D341Med (cell line): ENCODE data around the gene OGFOD3.
A peak's percentile ranks its signal among the peaks of the same experiment; 100 is the strongest.
"Not testable (repeated sequence)": the region's sequence is repeated elsewhere in the genome, so short reads cannot be mapped to it uniquely, and the experiment has no call there.

Experiments
- DNase-seq: peaks from one replicate; pipeline ENCODE4 v3.0.0; 2012; ENCODE audit warnings: low spot score

Gene OGFOD3

DNA sequence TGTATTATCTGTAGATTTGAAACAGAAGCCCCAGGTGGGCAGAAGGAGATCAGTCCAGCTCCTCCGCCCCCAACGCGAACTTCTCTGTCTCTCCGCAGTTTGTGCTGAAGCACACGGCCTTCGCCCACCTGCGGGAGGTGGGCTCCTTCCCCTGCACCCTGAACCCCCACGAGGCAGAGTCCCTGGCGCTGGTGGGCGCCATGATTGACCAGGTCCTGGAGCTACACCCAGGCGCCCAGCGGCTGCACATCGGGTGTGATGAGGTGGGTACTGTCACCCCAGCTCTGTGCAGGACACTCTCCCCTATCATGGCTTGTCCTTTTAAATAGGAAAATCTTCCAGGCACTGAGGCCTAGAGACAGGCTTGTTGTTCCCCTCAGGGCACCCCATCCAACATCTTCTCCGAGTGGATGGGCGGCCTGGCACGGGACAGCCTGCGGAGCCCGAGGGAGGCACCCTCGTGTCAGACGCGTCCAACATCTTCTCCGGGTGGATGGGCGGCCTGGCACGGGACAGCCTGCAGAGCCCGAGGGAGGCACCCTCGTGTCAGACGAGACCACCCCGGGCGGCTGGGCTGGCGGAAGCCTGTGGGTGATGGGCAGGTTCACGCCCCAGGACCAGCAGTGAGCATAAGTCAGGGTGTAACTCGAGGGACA lies 15.3 kb upstream of the OGFOD3 start:
- peak; percentile 41 for DNase-seq

DNA sequence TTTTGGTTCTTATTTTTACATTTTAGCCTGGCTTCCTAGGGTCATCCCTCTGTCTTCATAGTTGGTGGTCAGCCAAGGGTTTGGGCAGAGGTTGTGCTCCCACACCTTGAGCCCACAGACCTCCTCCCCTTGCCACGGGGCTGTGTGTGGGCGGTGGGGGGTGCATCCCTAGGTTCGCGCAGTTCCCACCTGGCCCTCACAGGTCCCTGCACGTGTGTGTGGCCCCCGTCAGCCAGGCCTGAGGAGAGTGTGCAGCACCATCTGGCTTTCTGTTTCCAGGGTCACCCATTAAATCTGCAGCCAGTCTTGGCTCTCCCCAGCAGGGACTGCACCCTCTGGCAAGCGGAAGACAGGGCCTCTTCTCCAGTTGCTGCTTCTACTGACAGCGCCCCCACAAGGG lies 13.6 kb upstream of the OGFOD3 start:
- peak; percentile 34 for DNase-seq

DNA sequence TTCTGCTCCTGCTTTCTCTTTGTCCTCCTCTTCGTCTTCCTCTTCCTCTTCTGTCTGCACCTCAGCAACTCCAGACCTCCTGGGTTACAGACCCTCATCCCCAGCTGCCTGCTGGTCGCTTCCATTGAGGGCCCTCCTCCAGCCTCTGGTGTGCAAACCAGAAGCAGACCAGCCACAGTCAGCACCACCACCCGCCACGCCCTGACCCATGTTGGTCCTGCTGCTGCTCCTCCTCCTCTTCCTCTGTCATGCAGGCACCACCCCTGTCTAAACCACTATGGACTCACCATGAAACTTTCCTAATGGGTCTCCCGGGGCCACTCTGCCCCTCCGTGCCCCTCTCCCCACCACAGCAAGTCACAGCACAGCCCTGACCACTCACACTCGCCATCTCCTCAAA lies 11.4 kb upstream of the OGFOD3 start:
- no peak for DNase-seq

DNA sequence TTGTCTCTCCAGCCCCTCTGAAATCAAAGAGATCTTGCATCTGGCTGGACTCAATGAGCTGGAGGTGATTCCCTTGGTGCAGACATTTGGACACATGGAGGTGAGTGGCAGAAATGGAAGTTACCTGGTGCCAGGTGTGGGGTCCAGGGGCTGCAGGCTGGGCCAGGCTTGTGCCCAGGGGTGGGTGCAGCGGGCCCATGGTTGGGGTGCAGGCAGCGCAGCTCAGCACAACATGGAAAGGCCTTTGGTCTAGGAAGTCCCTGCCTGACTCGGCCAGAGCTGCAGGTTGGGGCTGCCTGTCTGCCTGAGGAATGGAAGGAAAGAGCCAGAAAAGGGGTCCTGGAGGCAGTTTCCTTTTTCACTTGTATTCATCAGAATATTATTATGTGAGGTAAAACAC lies 10.2 kb upstream of the OGFOD3 start:
- DNase-seq, result peak; percentile 36

DNA sequence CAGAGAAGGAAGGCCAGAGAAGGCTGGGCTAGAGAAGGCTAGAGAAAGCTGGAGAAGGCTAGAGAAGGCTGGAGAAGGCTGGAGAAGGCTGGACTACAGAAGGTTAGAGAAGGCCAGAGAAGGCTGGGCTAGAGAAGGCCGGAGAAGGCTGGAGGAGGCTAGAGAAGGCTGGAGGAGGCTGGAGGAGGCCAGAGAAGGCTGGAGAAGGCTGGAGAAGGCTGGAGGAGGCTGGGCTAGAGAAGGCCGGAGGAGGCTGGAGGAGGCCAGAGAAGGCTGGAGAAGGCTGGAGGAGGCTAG lies 6.4 kb upstream of the OGFOD3 start:
- no peak for DNase-seq

DNA sequence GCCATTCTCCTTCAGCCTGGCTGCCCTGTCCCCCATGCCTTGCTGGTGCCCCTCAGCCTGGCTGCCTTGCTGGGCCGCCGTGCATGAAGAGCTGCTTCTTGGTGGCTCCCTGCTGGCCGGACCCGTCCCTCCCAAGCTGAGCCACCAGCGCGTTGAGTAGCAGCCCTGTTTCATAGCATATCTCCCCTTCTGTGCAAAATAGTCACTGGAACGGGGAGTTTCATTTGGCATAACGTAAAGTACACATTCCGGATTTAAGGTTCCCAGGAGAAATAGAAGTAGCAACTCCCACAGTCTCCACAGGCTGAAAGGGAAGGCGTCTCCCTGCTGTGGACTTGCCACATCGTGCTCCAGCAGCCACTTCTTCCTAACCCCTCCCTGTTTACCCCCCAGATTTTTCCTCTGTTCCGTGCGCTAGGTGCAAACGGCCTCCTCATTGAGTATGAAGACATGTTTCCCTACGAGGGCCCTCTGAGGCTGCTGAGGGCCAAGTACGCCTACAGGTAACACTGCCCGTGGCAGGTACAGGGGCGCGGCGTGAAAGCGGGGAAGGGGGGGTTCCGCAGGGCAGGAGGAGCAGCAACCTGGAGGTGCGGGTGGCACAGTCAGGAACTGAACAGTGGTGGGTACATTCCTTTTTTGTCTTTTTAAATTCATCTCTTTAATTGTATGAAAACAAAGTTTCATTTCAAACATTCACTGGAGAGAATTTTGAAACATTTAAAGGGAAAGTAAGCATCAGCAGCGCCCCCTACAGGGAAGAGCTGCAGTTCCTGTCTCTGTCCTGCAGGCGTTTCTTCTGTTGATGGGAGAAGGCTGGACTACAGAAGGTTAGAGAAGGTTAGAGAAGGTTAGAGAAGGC lies 5.8 kb upstream of the OGFOD3 start:
- no peak for DNase-seq

DNA sequence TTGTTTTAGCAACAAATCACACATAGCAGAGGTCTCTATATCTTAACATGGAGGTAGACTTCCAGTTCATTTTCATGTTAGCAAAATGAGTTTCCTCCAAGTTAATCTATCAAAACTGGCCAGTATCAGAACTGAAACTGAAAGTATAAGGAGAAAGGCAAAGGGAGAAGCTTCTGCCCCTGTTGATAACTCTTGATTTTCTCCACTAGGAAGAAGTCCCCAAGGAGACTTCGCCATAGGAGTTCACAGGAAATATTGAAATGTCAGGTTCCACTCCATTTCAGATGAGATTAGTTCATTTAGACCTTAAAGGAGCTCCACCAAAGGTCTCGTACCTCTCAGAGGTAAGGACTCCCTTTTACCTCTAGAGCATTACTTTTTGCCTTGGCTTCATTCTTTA lies 1.2 kb upstream of the OGFOD3 start:
- no peak for DNase-seq

DNA sequence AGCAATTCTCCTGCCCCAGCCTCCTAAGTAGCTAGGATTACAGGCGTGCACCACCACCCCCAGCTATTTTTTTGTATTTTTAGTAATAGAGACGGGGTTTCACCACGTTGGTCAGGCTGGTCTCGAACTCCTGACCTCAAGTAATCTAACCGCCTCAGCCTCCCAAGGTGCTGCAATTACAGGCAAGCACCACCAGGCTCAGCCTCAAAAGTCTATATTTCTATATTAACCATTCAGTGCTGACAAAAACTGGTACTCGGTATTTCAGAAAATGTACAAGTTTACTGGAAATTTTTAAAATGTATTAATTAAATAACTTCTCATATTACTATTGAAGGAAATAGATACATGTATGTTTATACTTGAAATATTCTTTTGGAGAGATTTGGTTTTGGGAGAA lies 1.6 kb downstream of the OGFOD3 start:
- DNase-seq, result no peak

DNA sequence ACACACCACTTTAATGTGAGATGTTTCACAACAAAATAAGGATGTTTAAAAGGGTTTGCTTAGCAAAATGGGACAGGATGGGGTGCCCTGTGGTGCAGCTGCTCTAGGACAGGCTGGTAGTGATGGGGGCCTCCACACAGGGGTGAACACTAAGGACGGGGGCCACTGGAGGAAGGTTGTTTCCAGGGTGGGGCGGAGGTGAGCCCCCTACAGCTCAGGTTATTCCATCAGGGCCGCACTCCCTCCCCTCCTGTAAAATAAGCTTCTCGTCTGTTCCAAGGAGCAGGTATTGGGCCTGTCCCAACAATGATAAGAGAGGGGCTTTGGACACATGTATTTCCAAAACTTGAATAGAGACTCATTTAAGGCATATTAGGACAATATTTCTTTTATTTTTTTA lies 2.1 kb downstream of the OGFOD3 start:
- DNase-seq, result no peak

DNA sequence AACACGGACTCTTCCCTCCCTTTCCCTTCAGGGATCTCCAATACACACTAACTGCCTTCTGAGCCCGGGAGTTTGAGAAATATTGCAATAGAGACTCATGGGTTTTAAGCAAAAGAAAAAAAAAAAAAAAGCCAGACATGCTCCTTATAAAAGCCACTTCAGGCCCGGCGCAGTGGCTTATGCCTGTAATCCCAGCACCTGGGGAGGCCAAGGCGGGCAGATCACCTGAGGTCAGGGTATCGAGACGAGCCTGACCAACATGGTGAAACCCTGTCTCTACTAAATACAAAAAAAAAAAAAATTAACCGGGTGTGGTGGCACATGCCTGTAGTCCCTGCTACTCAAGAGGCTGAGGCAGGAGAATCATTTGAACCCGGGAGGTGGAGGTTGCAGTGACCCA lies 2.6 kb downstream of the OGFOD3 start:
- no peak for DNase-seq

DNA sequence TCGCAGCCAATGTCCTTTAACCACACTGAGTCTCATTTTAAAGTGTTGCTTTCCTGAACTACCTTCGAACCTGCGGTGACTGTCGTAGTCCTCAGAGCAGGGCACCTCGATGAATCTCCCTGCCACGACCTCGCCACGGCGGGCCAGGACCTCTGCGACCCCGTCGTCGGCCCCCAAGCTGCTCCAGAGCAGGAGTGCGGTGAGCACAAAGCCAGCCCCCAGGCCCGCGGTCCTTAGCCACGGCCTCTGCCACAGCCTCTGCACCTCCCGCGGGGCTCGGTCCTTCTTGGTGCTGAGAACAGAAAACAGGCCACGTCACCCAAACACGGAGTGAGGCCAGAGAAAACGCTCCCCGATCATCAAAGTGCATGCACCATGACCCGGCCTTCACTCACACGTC lies 3.0 kb downstream of the OGFOD3 start:
- no peak for DNase-seq

DNA sequence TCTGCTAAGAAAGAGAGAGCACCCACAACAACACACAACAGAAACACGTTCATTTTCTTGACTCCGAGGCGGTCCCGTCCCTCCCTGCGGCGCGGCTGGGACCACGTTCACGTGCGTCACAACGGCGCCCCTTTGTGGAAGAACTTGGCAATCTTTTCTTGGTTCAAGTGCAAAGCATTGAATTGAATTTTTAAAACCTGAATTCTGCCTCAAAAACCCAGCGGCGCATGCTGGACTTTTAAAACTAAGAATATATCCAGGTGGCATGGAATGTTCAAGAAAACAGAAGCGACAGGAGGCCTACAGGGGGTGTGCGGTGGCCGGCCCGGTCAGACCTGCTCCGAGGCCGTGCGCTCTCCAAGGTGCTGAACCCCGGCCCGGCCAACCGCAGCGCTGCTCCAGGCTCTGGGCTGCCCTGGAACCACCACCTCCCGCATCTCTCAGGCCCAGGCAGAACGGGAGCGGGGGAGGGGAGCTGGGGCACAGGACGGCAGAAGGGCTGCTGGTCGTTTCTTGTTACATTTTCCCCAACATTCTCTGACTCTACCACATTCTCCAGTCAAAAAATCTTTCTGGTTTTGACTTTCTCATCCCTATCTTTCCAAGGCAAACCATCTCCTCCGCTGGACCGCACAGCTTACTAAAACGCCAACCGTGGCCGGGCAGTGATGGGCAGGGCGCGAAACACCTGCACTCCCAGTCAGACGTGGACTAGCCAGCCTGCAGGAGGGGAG lies 3.7 kb downstream of the OGFOD3 start:
- peak; percentile 89 for DNase-seq

DNA sequence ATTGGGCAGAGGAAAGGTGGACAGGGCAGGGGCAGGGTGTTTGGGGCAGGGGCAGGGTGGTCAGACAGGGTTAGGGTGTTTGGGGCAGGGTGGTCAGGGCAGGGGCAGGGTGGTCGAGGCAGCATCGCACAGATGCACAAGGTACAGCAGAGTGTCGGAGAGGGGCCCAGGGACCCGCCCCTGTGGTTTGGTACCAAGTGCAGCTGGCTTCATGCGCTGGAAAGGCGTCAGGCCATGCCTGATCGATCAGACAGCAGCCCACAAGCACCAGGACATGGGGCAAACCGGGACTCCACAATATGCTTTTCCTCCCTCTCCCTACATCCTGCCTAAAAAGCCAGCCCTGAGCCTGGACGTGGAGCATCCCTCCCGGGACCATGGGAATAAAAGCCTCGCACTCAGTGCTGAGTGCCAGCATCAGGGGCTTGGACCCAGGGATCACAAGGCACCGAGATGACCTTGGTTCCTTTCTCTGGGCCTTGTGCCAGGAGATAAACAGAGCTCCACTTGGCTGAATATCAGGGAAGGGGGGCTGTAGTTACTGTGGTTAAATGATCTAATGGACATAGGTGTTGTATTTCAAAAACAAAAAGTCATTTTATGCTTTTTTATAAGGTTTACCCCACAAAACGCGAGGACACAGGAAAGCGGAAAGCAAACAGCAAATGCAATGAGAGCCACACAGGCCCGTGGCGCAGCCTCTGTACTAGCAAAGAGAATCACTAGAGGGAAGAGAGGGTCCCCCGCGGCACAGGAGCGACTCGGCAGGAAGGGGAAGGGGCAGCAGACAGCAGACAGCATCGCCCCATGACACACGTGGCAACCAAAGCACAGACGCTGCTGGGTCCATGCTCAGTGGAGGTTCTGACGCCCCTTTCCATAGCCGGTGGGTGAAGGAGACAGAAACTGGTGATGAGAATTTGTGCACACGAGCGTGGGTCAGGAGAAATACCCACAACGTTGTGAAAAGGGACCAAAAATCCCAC lies 5.6 kb downstream of the OGFOD3 start:
- DNase-seq, result no peak

DNA sequence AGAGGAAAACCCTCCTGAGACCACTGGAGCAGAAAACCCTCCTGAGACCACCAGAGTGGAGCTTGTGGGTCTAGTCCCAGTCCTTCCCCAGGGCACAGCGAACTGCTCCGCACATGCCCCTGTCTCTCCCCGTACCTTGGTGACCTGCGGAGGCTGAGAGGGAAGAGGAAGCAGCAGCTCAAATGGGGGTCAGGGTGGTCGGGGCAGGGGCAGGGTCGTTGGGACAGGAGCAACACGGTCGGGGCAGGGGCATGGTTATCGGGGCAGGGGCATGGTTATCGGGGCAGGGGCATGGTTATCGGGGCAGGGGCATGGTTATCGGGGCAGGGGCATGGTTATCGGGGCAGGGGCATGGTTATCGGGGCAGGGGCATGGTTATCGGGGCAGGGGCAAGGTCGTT lies 6.3 kb downstream of the OGFOD3 start:
- DNase-seq, result not testable (repeated sequence)

DNA sequence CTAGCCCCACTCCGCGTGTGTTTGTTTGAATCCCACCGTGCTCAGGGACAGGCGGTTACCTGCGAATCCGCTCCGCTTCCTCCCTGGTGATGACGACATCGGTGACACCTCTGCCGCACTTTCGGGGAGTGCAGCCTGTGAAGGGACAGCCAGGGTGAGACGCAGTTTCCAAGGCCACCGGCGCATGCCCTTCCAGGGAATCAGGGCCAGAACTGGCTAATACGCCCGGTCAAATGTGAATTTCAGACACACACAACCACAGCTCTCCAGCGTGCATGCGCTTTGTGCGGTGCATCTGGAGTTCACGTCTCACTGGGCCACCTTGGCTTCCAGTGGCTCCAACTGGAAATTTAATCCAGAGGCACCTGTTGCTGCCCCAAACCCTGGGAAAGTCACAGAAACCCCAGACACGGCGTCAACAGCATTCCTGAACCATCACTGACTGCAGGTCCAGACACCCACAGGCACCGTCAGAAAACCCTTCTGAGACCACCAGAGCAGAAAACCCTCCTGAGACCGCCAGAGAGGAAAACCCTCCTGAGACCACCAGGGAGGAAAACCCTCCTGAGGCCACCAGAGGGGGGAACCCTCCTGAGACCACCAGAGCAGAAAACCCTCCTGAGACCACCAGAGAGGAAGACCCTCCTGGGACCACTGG lies 6.9 kb downstream of the OGFOD3 start:
- DNase-seq, result no peak

DNA sequence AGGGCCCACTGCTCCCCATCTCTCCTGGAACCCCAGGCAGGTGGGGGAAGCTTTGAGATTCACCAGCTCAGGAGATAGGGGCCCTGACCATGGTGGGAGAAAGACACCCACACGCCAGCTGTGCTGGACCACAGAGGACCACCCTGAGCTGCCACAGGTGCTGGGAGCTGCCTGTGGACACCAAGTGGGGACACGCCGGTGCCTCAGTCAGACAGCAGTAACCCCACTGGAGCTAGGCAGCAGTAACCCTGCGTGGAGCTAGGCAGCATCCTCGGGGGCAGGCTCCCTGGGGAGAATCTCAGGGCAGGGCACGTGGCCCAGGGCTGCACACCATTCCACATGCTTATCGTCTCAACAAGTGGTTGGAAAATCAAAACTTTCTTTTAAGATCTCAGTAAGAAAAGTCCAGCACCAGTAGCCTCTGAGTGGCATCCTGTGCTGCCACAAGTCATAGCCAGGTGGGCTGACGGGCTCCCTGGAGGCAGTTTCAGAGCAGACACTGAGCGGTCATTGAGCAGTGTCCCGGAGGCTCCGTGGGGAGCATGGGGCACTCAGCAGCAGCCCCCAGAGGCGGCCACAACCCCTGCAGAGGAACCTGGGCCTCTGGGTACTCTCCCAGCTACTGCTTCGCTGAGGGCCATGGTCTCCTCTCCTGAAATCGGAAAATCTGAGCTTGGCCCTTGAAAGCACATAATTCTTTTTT lies 8.2 kb downstream of the OGFOD3 start:
- DNase-seq, result no peak

DNA sequence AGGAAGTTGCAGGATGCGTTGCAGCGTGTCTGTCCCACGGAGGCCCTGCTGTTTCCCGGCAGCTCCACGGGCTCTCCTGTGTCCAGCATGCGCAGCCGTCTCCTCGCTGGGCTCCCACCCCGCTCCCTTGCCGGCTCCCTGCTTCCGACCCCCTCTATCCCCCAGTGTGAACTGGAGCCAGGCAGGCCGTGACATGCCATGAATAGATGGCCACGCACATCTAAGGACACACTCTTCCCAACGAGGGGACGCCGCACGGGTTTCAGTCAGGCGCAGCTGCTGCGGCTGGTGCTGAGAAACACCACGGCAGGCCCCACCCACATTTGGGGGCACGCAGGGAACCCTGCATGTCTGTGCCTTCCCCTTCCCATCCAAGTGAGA lies 9.5 kb downstream of the OGFOD3 start:
- no peak for DNase-seq

DNA sequence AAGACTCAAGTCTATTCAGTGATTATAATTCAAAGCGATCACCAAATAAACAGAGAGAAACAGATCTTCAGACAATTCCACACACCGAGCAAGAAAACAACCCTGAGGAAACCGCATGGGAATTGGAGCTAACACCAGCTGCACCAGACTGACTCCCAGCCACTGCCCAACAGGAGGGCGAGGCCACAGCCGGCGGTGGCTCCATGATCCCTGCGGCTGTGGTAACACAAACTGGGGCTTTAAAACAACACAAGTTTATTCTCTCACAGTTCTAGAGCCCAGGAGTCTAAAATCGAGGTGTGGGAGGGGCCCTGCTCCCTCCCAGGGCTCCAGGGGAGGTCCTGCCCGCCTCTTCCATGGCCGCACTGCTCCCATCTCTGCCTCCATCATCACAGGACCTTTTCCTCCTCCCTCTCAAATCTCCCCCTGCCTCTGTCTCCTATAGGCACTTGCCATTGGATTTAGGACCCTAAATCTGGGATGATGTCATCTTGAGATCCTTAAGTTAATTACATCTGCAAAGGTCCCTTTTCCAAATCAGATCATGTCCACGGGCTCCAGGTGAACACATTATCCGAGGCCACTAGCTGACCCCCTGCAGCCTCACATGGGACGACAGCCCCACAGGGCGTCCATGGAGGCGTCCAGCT lies 10.0 kb downstream of the OGFOD3 start:
- DNase-seq, result no peak

DNA sequence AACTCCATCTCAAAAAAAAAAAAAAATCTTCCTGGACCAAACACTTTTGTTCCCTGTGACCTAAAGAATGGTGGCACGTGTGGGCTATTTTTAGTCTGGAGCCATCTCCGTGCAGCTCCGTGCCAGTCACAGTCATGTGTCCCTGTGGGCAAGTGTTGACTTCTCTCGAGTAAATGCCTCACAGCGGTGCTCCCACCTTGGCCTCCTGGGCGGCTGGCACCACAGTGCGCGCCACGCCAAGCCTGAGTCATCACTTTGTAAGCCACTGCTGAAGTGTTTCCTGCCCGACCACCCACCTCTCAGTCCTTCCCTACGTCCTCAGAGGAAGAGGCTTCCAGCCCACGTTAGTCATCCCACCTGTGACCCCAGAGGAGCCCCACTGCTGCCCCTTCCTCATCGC lies 11.1 kb downstream of the OGFOD3 start:
- no peak for DNase-seq

DNA sequence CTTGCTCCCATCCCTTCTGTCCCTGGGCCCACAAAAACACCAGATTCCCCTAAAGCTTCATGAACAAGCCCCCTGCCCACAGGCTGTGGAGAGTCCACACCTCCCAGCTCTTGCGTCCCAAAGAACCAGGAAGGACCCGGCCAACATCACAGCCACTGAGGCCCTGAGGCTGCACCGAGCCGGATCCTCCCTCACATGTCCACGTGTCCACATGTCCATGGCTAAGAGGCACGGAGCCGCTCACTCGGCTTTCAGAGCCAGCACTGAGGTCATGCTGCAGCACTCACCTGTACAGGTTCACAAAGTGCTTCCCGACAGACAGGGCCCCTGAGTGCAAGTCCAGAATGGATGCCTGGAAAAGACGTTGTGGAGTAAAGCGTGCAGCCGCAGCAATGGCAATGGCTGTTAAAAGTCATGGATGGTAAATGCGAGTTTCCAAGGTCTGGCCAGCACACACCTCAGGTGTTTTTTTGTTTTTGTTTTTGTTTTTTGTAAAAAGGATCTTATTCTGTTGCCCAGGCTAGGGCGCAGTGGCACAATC lies 12.2 kb downstream of the OGFOD3 start:
- DNase-seq, result peak; percentile 34
